Colonic mucosa (tissue), 4 donors: Measurements from ENCODE around the gene CLECL1. TPM values are rescaled to one million over a fixed set of nuclear protein-coding genes. Genes with fewer than 3 reads are reported as not detected.
"Not testable (repeated sequence)": the region's sequence is repeated elsewhere in the genome, so short reads cannot be mapped to it uniquely, and the experiment has no call there.

ENCODE experiments used
- DNase-seq: peaks from one replicate; pipeline ENCODE4 v3.0.0-alpha.2; 2020
- H3K27ac ChIP-seq: fragments of 200-600 bp; one replicate; pipeline ENCODE4 v1.8.0; 2021
- H3K27me3 ChIP-seq: fragments of 200-600 bp; one replicate; pipeline ENCODE4 v1.8.0; 2021
- H3K36me3 ChIP-seq: fragments of 200-600 bp; one replicate; pipeline ENCODE4 v1.8.0; 2021
- H3K4me1 ChIP-seq: fragments of 200-600 bp; one replicate; pipeline ENCODE4 v1.8.0; 2021; ENCODE audit warnings: mild to moderate bottlenecking
- H3K4me3 ChIP-seq: fragments of 200-600 bp; one replicate; pipeline ENCODE4 v1.8.0; 2021
- H3K9ac ChIP-seq, 2 donors: one replicate each; pipeline ENCODE4 v1.7.0; 2013; ENCODE audit warnings: control low read depth in 2 of 2, low read depth in 2 of 2, low read length in 2 of 2
- H3K9me3 ChIP-seq: fragments of 200-600 bp; one replicate; pipeline ENCODE4 v1.8.0; 2021
- intact Hi-C: fragments of 100-400 bp; cut with DNase I; formaldehyde crosslinking; loops from one replicate; pipeline ENCODE4 v1.14.1; 2022
- total RNA-seq, 2 donors: library from RNA; stranded (reverse); fragmentation: NEBNext Ultra II Directional in 1 of 2; extraction: Animal tissue kit (Norgen Biotek cat#: 25700) in 1 of 2; gene quantifications; one replicate each; pipeline ENCODE4 v1.2.1, GENCODE V29; 2021
- TF ChIP-seq, protein P1 (sequence below): fragments of 200-600 bp; IDR thresholded peaks from one replicate; pipeline ENCODE4 v1.8.0; 2022; ENCODE audit warnings: antibody characterized with exemption, mild to moderate bottlenecking
- donor health status: healthy.
- donor health status: DM: no; HTN: no; CAD: no.
- donor health status: DM: no; HTN: no; CAD: no.

CLECL1 gene
- total RNA-seq, 2 donors from 2014 or later, result 0.40 TPM; not detected in 1

DNA sequence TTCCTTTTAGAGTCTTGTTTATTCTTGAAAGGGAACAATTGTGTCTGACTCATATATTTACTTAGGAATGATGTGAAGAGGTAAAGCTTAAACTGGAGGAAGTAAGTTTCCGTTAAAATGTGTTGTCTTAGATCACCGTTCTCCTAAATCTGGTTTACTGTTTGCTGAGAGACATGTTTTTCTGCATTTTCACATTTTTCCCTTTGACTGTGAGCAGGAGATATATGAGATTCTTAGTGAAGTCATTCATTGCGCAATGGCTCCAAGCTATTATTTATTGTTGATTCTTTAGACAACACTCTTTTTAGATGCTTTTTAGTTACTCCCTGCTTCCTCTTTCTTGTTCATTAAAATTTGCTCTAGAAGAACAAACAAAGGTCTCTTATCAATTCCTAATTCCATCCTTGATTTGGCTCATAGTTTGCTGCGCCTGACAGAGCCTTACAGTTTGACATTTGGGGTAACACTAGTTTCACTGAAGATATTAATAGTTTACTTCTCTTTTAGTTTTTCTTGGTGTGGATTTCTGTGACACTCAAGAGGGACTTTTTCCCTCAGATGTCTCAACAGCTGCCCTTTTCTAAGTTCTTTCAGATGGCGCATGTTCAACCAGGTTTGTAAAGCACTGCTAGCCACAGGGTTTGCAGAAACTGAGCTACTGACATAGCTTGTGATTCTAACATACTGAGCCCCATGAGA, 11.4 kb downstream of the CLECL1 start:
- H3K27ac ChIP-seq, result no peak overlapping the region
- TF ChIP-seq, protein P1, sequence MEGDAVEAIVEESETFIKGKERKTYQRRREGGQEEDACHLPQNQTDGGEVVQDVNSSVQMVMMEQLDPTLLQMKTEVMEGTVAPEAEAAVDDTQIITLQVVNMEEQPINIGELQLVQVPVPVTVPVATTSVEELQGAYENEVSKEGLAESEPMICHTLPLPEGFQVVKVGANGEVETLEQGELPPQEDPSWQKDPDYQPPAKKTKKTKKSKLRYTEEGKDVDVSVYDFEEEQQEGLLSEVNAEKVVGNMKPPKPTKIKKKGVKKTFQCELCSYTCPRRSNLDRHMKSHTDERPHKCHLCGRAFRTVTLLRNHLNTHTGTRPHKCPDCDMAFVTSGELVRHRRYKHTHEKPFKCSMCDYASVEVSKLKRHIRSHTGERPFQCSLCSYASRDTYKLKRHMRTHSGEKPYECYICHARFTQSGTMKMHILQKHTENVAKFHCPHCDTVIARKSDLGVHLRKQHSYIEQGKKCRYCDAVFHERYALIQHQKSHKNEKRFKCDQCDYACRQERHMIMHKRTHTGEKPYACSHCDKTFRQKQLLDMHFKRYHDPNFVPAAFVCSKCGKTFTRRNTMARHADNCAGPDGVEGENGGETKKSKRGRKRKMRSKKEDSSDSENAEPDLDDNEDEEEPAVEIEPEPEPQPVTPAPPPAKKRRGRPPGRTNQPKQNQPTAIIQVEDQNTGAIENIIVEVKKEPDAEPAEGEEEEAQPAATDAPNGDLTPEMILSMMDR, result no peak

DNA sequence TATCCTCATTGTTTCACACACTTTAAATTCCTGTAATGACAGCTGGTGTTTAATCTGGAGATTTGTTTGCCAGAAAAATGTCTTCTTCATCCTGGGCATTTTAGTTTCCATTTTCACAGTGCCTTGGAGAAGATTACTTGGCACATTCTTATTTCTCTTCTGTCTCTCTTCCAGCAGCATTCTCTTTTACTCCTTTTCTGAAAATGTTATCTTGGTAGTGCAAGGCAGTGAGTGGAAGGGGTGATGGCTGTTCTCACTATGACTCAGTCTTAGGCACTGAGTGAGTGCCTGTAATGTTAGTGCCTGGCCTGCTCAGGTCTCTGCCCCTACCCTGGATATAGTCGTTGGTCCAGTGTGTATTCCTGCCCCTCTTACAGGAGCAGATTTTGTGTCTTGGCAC, 13.1 kb downstream of the CLECL1 start:
- no peaks in the 10 kb centered on the region for H3K27me3 ChIP-seq
- H3K9ac ChIP-seq, result no peak overlapping the region
- H3K27ac ChIP-seq, result no peak overlapping the region
- H3K4me1 ChIP-seq, result no peaks in the 10 kb centered on the region
- no peak overlapping the region for H3K4me3 ChIP-seq
- H3K9me3 ChIP-seq, result no peaks in the 10 kb centered on the region
- no peaks in the 10 kb centered on the region for H3K36me3 ChIP-seq
- intact Hi-C loops, result no loop called here
- TF ChIP-seq, protein P1, result no peak
- DNase-seq, result no peak

More for the DNA sequence above, 11.4 kb downstream of the CLECL1 start:
- H3K4me3 ChIP-seq, result no peak overlapping the region
- no peaks in the 10 kb centered on the region for H3K27me3 ChIP-seq
- no peak overlapping the region for H3K9ac ChIP-seq
- H3K4me1 ChIP-seq, result no peaks in the 10 kb centered on the region
- no peak for DNase-seq
- H3K9me3 ChIP-seq, result no peaks in the 10 kb centered on the region
- intact Hi-C loops, result no loop called here
- no peaks in the 10 kb centered on the region for H3K36me3 ChIP-seq

DNA sequence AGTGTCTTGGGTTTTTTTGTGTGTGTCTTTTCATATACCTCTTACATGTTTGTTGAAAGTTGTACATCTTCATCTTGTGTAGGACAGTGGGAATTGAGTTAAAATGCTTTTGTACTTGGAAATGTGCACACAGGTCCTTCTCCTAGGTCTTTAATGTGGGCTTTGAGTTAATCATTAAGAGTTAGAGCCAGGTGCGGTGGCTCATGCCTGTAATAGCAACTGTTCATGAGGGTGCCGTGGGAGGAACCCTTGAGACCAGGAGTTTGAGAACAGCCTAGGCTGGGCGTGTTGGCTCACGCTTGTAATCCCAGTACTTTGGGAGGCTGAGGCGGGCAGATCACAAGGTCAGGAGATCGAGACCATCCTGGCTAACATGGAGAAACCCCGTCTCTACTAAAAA, 13.9 kb downstream of the CLECL1 start:
- Histone ChIP-seq H3K27me3 (no peaks in the 10 kb centered on the region), H3K9me3 (no peaks in the 10 kb centered on the region), H3K4me1 (no peaks in the 10 kb centered on the region), H3K9ac (no peak overlapping the region), H3K27ac (no peak overlapping the region), H3K4me3 (no peak overlapping the region), H3K36me3 (no peaks in the 10 kb centered on the region)
- intact Hi-C loops, result no loop called here
- DNase-seq, result no peak
- TF ChIP-seq, protein P1, result no peak

DNA sequence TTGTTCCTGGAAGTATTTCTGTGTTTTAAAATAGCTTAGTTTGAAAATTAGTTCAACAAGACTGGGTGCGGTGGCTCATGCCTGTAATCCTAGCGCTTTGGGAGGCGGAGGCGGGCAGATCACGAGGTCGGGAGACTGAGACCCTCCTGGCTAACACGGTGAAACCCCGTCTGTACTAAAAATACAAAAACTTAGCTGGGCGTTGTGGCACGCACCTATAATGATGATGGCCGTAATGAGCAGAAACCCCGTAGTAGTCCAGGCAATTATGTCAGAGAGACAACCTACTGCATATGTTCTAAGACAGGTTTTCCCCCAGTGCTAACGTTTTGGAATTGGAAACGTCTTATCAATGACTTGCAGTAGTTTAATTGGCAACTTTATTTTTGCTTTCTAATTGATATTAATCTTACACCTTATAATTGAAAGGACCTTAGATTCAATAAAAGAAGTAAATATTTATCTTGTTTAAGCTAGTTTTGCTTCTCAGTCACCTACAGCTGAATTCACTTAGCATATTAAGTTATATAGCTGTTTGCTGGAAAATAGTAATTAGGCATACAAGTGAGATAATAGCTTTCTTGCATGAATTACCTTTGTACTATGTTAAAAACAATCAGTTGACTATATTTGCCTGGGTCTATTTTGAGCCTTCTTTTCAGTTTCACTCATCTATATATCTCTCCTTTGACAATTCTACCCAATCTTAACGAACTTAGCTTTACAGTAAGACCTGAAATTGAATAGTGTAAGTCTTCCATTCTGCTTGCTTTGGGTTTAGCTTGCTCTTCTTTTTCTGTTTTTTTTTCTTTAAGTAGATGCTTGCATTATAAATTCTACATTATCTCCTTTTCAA, 15.6 kb downstream of the CLECL1 start:
- Histone ChIP-seq H3K9ac (no peak overlapping the region), H3K4me3 (no peak overlapping the region), H3K36me3 (no peaks in the 10 kb centered on the region), H3K27ac (no peak overlapping the region), H3K27me3 (no peaks in the 10 kb centered on the region), H3K9me3 (no peaks in the 10 kb centered on the region), H3K4me1 (no peaks in the 10 kb centered on the region)
- TF ChIP-seq, protein P1, result no peak
- intact Hi-C loops, result no loop called here
- no peak for DNase-seq

DNA sequence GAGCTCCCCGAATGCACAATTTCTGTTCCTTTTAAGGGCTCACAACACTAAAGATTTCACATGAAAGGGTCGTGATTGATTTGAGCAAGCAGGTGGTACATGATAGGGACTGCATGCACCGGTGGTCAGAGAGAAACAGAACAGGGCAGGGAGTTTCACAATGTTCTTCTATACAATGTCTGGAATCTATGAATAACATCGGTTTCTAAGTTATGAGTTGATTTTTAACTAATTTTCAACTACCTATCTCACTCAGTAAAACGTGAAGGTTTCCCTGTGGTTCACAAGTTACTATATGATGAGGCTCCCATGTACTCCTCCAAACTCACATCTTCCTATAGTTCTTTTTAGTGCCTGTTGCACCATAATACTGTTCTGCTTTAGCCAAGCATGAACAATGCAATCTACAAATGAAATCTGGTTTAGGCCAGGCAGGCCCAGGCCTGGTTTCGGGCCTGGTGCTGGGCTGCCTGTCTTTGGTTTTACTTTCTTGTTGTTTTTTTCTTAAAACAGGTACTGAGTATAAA, 19.8 kb downstream of the CLECL1 start:
- H3K4me1 ChIP-seq, intact Hi-C loops, H3K36me3 ChIP-seq, DNase-seq, H3K4me3 ChIP-seq, H3K27me3 ChIP-seq, H3K9me3 ChIP-seq, H3K27ac ChIP-seq, H3K9ac ChIP-seq: not testable (repeated sequence)
